ENCODE results near the gene SORCS3.

SORCS3 gene

GRCh38 chr10:104777086-104777799 lies 136.2 kb downstream of the SORCS3 start:
- no peak overlapping the region for H3K9ac ChIP-seq
- H3K79me2 ChIP-seq (ENCODE audit: insufficient read depth, low read depth), result no peaks in the 10 kb centered on the region
- H3K4me3 ChIP-seq (IDR thresholded peaks at IDR 0.05; ENCODE audit: insufficient read depth, low read depth, low read length), result no peak overlapping the region
- no peaks in the 10 kb centered on the region for H3K36me3 ChIP-seq (ENCODE audit: insufficient read depth)
- H3K4me2 ChIP-seq, result no peak overlapping the region
- no peak overlapping the region for H2AFZ ChIP-seq (ENCODE audit: low read depth)
- H3K27me3 ChIP-seq (ENCODE audit: insufficient read depth, low read depth), result no peaks in the 10 kb centered on the region
- H4K20me1 ChIP-seq (ENCODE audit: insufficient read depth), result no peaks in the 10 kb centered on the region
- no peak overlapping the region for H3K27ac ChIP-seq
- no peaks in the 10 kb centered on the region for H3K4me1 ChIP-seq (ENCODE audit: low read depth, poor library complexity, severe bottlenecking)
- no peak for TF ChIP-seq CTCF (conservative IDR thresholded peaks at IDR 0.05; ENCODE audit: low read depth, low read length)

- Histone ChIP-seq H3K9ac (no peak overlapping the region), H4K20me1 (ENCODE audit: insufficient read depth) (no peaks in the 10 kb centered on the region), H3K4me2 (no peak overlapping the region), H3K4me1 (ENCODE audit: low read depth, poor library complexity, severe bottlenecking) (no peaks in the 10 kb centered on the region), H3K27me3 (ENCODE audit: insufficient read depth, low read depth) (no peaks in the 10 kb centered on the region), H3K27ac (no peak overlapping the region), H3K4me3 (IDR thresholded peaks at IDR 0.05; ENCODE audit: insufficient read depth, low read depth, low read length) (no peak overlapping the region), H2AFZ (ENCODE audit: low read depth) (no peak overlapping the region), H3K79me2 (ENCODE audit: insufficient read depth, low read depth) (no peaks in the 10 kb centered on the region), H3K36me3 (ENCODE audit: insufficient read depth) (no peaks in the 10 kb centered on the region)
- TF ChIP-seq CTCF (conservative IDR thresholded peaks at IDR 0.05; ENCODE audit: low read depth, low read length), result no peak
Observed at GRCh38 chr10:104778371-104778770, 137.3 kb downstream of the SORCS3 start.

- Histone ChIP-seq H3K79me2 (ENCODE audit: insufficient read depth, low read depth) (no peaks in the 10 kb centered on the region), H3K4me1 (ENCODE audit: low read depth, poor library complexity, severe bottlenecking) (no peaks in the 10 kb centered on the region), H2AFZ (ENCODE audit: low read depth) (no peak overlapping the region), H3K4me2 (no peak overlapping the region), H3K27ac (no peak overlapping the region), H3K27me3 (ENCODE audit: insufficient read depth, low read depth) (no peaks in the 10 kb centered on the region), H3K36me3 (ENCODE audit: insufficient read depth) (no peaks in the 10 kb centered on the region), H3K4me3 (IDR thresholded peaks at IDR 0.05; ENCODE audit: insufficient read depth, low read depth, low read length) (no peak overlapping the region), H4K20me1 (ENCODE audit: insufficient read depth) (no peaks in the 10 kb centered on the region), H3K9ac (no peak overlapping the region)
- TF ChIP-seq CTCF (conservative IDR thresholded peaks at IDR 0.05; ENCODE audit: low read depth, low read length), result no peak
Observed at GRCh38 chr10:104779701-104780100, 138.6 kb downstream of the SORCS3 start.

- no peak for TF ChIP-seq CTCF (conservative IDR thresholded peaks at IDR 0.05; ENCODE audit: low read depth, low read length)
Observed at GRCh38 chr10:104780165-104780564, 139.1 kb downstream of the SORCS3 start.

More at GRCh38 chr10:104780165-104780564, 139.1 kb downstream of the SORCS3 start:
- no peaks in the 10 kb centered on the region for H3K4me1 ChIP-seq (ENCODE audit: low read depth, poor library complexity, severe bottlenecking)
- H3K4me2 ChIP-seq, result no peak overlapping the region
- no peak overlapping the region for H2AFZ ChIP-seq (ENCODE audit: low read depth)
- H3K27me3 ChIP-seq (ENCODE audit: insufficient read depth, low read depth), result no peaks in the 10 kb centered on the region
- H3K79me2 ChIP-seq (ENCODE audit: insufficient read depth, low read depth), result no peaks in the 10 kb centered on the region
- no peak overlapping the region for H3K27ac ChIP-seq
- no peaks in the 10 kb centered on the region for H3K36me3 ChIP-seq (ENCODE audit: insufficient read depth)
- no peak overlapping the region for H3K9ac ChIP-seq
- H4K20me1 ChIP-seq (ENCODE audit: insufficient read depth), result no peaks in the 10 kb centered on the region
- no peak overlapping the region for H3K4me3 ChIP-seq (IDR thresholded peaks at IDR 0.05; ENCODE audit: insufficient read depth, low read depth, low read length)
